ENCODE data around the gene ARHGAP27.

DNA sequence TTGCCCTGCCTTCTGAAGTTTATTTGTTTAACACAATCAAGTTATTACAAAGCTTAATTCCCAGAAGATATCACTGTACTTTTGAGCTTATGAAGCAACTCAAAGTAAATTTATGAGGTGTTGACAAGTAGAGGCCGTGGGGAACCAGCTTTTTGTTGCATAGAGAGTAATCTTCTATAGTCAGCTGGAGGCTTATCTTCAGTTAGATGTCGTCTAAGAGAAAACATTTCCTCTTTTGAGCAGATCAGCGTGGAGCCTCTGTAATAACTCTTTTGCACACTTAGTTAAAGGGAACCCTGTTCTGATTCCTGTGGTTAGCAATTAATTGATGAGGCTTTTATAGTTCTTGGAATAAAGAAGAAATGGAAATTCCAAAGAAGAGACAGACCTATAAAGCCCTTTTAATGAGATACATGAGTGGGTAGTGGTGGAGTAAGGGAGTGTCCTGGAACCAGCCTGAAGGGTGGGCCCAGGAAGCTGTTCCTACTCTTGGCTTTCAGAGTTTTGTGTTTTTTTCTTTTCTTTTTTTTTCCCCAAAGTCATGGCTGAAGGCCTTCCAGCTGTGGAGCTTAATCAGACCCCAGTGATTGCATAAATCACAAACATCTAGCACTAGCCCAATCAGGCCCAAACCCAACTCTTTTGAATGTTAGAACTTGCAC is 87.0 kb downstream of the ARHGAP27 start:
- TF ChIP-seq, protein P1, sequence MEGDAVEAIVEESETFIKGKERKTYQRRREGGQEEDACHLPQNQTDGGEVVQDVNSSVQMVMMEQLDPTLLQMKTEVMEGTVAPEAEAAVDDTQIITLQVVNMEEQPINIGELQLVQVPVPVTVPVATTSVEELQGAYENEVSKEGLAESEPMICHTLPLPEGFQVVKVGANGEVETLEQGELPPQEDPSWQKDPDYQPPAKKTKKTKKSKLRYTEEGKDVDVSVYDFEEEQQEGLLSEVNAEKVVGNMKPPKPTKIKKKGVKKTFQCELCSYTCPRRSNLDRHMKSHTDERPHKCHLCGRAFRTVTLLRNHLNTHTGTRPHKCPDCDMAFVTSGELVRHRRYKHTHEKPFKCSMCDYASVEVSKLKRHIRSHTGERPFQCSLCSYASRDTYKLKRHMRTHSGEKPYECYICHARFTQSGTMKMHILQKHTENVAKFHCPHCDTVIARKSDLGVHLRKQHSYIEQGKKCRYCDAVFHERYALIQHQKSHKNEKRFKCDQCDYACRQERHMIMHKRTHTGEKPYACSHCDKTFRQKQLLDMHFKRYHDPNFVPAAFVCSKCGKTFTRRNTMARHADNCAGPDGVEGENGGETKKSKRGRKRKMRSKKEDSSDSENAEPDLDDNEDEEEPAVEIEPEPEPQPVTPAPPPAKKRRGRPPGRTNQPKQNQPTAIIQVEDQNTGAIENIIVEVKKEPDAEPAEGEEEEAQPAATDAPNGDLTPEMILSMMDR (IDR thresholded peaks at IDR 0.05), result no peak
- TF ChIP-seq EP300 (IDR thresholded peaks at IDR 0.05) (no peak), POLR2A (IDR thresholded peaks at IDR 0.05) (no peak)

Measured in upper lobe of left lung (tissue), 4 donors.